NCI-H345 treated with DMSO at 0.1 percent for 48 hours (cell line): ENCODE results near the gene ATXN7.

Source experiments
- DNase-seq: peaks from one replicate; lab custom pipeline; 2025; ENCODE audit not compliant: unreplicated experiment; lab: John Stamatoyannopoulos, UW

The ATXN7 gene

DNA sequence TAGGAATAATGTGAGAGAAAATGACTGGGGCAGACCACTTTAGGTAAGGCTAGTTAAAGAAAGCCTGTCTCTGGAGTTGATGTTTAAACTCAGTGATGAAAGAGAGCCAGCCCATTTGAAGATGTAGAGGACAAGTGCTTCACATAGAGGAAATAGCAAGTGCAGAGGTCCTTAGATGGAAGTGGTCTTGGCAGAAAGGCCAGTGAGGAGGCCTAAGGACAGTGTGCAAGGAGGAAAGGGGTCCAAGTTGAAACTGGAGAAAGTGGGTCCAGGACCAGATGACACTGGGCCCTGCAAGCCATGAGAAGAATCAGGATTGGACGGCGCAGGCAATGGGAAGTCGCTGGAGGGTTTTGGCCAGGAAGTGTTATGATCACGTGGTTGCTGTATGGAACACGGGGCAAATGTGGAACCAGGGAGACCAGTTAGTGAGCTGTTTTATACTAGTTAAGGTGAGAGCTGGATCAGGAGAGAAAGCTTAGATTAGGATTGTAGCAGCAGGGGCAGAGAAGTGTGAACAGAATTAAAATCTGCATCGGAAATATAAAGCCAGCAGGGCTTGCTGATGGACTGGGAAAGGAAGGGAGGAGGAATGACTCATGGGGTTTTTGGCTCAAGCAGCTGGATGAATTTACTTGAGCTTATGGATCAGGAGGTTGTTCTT lies 96.5 kb downstream of the ATXN7 start:
- no peak for DNase-seq

DNA sequence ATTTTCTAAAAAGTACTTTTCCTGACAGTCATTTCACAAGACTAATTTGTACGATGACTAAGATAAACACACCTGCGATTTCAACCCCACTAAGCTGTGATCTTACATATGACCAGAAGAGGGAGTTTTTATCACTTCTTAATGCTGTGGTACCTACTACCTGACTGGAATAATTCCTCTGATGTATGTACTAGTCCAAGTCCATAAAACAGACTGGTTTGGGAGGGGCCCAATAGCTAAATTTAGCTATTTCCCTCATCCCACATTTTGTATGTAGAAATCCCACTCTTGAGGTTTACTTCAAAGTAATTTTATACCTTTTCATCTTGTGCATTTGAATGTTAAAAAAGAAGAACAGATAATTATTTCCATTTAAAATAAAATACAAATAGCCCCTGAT lies 98.2 kb downstream of the ATXN7 start:
- peak; percentile 29 for DNase-seq

DNA sequence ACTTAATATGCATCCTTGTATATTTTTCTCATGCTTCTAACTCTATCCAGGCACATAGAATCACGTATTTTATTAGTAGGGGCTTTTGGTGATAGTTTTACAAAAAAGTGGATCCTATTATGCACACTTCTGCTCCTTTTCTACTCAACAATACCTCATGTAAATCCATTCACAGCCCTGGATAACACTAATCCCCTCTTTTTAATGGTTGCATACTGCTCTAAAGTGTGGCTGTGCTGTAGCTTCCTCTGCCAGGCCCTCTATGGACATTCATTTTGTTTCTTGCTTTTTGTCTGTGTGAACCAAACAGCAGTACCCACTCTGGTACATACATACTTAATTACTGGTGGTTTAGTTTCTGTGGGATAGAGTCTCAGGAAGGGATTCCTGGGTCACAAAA lies 99.8 kb downstream of the ATXN7 start:
- DNase-seq = no peak

DNA sequence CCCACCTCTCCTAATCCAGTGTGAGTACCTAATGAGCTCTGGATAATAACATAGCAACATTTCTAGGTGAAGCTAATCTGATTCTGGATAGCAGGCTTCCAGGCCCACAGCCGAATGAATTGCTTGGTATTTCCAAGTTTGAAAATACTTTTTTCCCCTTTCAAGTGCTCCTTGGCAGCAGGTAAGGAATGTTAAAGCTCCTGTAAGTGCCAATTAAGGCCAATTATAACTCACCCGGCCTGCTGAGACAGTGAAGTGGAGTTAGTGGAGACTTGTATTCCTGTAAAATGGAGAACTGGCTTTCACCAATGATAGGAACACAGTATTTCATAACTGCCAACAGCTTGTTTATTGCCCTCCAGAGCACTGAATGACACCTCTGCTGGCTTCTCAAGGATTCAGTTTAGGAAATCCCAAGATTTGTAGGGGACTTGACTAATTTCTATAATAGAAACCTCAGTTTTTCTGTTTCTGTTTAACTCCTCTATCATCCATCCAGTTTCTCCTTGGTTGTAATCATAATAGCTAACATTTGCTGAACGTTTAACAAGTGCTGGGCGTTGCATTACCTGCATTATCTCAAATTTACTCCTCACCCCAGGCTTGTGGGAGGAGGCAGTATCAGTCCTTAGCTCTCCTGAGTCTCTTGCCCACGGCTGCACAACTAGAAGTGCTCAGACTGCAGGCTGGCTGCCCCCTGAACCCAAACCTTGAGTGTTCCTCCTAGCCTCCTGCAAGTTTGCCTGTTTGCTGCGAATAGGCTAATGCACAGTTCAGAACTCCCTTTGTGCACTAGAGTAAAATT lies 101.2 kb downstream of the ATXN7 start:
- no peak for DNase-seq

DNA sequence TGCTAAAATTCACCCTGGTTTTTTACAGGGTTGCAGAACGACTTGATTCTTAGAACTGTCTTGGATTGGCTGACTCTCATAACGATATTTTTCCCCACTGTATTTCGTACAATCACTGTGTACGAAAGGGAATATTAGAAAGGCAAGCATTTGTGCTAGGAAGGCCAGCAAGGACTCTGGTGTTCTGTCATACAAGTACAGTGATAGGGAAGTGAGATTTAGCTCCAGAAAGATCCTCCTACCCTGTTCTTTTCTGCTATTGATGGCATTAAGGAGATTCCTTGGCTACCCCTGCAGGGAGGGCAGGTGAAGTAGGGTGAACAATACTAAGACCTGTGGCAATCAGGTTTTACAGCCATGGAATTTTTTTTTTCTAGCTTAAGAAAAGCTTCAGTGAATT lies 102.3 kb downstream of the ATXN7 start:
- DNase-seq = no peak

DNA sequence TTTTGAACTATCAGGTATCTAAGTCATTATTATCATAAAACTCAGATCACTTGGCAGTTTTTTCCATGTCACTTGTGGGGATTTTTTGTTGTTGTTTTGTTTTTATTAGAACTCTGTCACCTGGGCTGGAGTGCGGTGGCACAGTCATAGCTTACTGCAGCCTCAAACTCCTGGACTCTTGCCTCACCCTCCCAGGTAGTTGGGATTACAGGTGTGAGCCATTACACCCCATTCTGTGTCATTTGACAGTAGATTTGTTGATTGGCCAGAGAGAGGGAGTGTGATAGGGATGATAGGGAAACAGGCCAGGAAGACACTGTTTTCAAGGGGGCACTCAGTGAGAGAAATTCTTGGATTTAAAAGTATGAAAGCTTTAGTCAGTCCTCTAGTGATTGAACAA lies 103.2 kb downstream of the ATXN7 start:
- no peak for DNase-seq

DNA sequence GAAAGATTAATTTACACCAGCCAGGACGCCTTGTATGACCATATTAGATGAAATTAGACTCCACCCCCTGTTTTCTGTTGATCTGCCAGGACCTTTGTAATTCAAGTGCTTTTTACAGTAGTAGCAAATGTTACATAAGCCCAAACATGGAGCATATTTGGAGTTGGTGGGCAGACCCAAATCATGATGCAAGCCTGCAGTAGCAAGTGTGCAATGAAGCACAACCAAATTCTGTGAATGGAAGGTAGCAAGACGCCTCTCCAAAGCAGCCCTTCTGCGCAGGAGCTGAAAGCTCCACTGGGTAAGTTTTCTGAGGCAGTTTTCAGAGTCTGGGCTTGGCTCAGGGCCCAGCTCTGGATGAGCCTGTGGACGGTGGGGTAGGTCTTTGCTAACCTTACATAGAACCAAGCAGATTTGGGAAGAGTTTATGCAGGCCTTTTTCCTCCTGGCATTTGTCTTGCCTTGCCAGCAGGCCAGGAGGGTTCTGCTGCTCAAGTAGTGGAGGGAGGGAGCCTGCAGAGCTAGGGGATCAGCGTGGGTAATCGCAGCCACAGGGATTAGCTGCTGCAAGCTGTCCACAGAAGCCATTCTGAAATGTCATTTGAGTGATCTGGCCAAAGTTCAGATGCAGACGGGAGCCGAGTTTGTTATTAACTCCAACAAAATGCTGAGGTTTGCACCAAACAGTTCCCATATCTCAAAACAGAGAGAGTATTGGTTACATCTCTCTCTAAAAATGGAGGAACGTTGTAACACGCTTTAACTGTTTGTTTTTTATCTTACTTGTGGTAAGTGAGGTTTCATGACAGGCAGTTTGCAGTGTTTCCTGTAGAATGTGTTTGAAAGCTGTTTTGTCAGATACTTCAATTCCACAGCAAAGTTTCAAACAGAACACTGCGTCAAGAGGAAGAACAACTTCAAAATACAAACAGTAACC lies 104.3 kb downstream of the ATXN7 start:
- no peak for DNase-seq

DNA sequence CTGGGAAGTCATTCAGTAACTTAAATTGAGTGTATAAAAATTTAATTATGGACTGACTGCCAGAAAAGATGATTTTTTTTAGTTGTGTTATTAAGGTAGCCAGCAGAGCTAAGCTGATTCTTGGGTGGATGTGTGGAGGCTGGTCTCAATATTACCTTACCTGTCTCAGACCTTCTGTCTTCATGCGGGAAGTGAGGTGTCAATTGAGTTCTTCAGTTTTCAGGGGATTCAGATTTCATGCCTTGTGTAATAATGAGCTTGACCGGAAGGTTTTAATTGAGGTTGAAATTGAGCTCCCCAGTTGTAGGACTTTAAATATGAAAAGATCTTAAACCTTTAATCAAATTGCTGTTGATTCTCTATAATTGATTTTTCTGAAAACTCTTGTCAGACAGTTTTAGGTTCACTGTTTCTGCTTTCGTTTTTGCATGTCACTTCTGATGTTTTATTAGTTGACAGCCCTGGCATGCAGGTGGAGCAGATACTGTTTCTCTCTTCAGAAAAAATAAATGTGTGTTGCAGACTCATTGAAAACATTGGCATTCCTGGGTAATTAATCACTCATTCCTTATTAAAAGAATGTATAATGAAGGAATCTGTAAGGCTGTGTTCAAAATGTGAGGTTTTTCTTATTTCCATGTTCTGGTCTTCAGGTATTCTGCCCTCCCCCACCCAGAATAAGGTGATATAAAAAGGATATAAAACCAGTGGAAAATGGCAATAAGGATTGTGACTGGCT lies 105.1 kb downstream of the ATXN7 start:
- no peak for DNase-seq

DNA sequence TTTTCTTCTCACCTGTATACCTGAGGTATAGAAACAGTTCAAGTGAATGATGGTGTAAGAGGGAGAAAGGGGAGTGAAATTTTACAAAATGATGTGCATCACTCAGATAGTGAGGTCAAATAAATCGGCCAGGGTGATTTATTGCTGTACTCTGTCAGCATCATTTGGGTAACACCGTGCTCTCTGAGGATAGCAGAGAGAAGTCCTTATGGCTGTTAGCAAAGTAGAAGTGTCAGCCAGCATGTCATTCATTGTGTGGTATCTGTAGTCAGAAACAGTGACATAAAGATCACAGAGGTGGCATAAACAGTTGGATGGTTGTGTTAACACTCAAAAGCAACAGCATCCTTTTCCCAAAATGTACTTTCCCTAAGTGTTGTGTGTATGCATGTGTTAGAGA lies 106.2 kb downstream of the ATXN7 start:
- DNase-seq = no peak

DNA sequence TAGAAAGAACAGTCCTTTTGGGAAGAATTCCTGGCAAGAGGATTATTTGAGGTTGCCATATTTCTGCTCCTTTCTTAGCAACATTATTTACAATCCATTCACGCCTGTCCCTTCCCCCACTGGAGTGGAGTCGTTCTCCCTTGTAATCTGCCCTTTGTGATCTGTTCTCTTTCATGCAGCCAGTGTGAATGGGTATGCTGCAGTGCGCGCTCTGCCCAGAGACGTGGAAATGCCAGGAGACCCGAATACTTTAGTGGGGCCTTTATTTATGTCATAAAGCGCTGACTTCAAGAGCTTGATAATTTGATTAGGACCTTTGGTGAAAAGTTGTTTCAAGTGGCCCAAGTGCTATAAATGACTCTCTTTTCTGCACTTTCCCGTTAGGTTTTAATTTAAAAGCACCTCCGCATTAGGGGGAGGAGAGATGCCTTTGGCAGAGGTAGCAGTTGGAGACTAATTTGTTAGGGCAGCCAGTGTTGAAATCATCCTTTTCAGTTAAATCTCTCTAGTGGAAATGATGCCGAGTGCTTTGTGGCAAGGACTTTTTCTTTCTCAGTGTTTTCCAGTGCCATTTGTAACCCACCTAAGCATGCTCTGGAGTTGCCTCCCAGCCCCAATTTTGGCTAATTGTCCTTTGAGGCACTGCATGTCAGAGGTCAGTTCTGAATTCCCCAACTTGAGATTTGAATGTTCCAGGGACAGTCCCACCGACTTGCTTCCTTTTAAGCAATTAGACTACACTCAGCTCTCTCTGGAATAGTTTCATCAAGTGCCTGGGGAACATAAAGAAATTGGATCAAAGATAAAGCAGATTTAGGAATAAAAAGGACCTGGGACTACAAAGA lies 107.2 kb downstream of the ATXN7 start:
- no peak for DNase-seq

DNA sequence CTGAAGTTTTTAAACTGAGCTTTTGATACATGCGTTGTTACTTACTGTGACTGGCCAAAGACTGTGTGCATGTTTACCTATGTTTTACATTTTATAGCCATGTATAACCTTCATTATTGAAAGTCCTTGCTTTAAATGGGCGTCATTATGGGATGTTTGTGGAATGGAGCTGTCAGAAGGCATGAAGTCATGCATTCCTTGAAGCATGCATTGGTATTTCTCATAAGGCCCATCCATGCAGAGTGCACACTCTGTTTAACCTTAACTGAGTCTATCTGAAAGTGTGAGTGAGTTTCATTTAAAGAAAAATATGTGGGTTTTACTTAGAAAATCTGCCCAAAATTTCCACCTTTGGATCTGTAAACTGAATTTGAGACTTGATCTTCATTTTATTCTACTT lies 108.5 kb downstream of the ATXN7 start:
- no peak for DNase-seq

DNA sequence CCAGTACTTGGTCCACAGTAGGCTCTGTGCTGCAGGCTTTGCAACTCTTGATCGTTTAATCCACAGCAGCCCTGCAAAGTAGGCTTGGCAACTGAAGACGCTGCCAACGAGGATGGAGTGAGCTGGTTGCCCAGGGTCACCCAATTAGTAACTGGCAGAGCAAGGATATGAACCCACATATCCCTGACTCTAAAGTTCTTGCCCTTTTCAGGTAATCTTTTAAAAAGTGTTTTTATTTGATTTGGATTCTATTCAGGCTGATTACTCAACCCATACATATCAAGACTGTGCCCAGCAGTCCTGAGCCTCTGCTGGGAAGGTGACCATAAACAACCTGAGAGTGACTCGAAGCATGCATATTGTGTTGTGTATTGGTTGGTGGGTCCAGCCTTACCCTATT lies 109.3 kb downstream of the ATXN7 start:
- no peak for DNase-seq

DNA sequence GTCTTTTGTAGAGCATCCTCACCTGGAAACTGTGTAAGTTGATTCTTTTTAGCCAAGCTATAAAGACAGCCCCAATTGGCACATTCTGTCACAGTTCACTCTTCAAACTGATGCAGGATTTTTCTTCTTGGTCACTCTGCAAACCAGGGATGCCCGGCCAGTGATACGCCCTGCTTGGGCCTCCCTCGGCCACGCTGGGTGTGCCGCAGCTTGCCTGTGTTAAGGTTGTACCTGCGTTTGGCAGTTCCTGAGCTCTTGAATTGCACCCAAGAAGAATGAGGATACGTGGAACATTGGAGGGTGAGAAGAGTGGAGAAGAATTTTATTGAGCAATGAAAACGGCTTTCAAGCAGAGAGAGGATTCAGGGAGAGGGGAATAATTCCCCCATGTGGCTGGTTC lies 109.7 kb downstream of the ATXN7 start:
- no peak for DNase-seq

DNA sequence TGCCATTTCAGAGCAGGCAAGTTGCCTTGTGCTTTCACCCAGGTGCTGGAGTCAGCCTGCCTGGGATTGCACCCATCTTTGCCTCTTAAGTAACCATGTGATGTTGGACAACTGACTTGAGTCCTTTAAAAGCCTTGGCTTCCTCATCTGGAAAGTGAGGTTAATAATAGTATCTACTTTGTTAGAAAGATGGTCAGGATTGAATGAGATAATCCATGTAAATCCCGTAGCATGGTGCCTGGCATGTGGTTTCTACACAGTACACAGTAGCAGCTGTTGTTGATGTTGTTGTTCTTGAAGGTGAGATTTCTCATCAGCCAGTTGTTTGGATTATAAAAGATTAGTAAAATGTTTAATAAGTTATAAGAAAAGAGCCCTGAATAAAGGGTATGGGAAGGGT lies 110.8 kb downstream of the ATXN7 start:
- DNase-seq = no peak

DNA sequence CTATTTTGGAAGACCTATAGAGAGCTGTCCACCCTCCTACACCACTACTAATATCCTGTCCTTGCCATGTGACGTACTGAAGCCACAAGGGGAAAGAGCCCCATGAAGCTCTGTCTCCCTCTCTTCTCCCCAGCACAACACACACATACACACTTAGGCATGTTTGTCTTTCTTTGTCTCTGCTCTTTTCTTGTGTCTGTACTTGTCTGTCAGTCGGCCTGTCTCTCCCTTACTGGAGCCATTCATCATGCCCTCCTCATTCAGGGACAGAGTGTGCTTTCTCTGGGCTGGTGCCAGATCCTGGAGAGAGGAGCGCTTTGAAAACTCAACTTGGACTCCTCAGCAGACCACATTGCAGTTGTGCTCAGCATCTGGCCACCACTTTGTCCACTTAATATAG lies 112.1 kb downstream of the ATXN7 start:
- DNase-seq = no peak

DNA sequence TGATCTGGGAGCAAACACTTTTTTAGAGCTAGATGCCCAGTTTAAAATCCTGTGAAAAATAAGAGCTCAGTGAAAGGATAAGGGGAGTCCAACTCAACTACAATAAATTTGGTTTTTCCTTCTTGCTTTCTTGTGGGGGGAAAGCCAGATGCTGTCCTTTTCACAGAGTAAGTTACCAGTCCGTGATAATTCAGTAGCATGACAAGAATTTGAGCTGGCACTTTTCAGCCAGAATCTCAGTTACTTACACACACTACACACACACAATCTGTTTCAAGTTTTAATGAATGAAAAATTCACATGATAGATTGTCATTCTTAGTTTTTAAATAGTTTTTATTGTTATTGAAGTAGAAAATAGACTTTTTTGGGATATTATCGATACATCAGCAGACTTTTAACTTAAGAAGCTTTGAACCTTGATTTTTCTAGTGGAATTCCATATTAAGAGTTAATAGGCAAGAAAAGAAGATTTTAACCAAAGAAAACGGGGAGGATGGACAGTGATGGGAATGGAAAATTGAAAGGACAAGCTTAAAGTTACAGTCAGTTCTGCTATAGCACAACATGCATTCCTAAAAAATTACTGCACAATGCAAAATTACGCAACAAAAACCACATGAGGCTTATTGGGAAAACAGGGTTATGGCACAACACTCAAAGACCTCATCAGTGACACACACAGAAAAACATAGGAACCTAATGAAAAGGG lies 112.6 kb downstream of the ATXN7 start:
- DNase-seq = no peak

DNA sequence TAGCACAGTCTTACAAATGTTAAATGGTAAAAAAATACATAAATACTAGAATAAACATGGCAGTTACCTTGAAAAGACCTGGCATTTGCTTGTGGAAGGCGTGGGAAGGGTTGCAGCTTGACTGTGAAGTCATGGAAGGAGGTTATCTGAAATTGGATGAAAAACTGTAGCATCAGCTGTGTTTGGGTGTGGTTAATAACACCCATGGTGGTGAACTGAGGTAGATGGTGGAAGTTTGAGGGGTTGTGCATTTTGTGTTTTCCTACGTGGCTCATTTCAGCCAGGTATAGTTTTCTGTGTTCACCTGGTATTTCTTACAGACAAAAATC lies 113.2 kb downstream of the ATXN7 start:
- no peak for DNase-seq

DNA sequence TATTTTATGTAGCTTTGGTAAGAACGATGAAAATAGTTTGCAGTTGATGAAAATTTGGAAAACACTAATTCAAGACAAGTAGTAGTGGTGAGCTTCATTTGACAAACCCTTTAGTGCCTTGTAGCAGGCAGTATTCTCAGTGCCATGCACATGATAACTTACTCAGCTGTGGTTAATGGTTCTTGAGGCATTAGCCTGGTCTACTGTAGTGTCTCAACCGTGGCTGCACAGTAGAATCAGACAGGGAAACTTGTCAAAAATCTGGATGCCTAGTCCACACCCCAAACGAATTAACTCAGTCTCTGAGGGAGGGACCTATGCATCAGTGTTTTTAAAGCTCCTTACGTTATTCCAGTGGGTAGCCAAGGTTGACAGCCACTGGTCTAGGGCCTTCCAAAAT lies 114.2 kb downstream of the ATXN7 start:
- DNase-seq = no peak

DNA sequence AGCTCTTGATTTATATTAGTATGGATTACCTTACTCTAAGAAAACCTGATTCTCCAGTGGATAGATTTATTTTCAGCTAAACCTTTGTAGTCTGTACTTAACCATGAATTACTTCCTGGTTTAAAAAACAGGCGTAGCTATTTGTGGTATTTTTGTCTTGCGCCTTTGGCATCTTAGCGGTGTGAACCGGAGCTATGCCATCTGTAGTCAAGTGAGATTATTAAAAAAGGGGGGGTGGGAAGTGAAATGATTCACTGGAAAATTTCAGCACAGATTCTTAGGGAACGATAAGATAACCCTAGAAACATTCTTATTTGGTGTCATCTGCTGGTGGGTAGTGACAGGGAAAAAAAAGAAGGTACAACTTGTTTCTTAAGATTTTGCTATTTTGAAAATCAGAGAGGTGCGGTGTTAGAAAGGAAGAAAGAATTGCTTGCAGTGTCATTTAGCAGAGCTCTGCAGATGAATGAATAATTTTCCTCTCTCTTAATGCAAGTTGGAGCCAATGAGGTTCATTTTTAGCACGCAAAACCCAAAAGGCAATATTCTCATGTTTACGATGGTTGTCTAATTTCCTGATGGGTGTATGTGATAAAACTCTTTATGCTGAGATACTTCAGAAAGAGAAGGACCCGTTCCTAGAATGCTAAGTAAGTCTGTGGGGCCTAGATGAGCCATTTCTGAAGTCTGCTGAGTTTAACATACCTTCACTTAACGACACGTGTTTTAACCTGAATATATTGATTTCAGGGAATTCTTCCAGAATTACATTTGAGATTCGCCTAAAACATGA lies 115.6 kb downstream of the ATXN7 start:
- no peak for DNase-seq
